CD1c-positive myeloid dendritic cell (primary cell): ENCODE results near the gene ARMH4.

ENCODE experiments used
- DNase-seq: peaks from one replicate; pipeline ENCODE4 v3.0.0-alpha.2; 2016; ENCODE audit errors: extremely low spot score

Gene ARMH4

DNA sequence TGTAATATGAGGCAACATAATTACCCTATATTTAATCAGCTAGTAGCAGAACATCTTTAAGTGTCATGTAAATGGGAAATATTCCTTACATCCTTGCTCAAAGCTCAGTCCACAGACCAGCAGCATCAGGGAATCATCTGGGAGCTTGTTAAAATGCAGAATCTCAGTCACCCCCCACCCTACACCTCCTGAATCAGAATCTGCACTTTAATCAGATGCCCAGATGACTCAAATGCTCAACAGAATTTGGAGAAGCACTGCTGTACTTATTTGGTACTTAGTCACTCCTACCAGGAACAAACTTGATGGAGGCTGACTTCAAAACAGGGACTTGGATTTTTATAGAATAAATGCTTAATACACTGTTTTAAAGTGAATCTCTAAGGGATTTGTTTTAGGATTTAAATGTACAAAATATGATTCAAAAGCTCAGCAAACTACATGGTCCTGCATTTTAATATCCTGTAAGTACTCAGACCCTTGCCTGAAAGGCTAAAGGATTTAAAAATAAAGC, 96.5 kb downstream of the ARMH4 start:
- no peak for DNase-seq

DNA sequence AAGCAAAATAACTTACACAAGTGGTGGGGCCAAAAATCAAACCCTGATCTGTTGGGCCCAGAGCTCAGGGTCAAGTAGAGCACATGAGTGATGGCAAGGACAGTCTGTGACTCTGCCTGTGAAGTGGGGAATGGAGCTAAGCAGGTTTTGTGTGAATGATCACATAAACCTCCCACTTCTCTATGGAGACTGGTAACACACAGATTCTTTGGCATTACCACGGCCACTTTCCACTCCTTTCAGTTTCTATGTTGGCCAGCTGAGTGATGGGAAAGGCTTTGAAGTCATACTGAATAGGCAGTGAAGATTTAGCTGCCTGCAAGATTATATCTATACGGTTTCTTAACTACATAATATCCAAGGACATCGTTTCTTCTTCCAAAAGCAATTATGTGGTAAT, 97.9 kb downstream of the ARMH4 start:
- no peak for DNase-seq

DNA sequence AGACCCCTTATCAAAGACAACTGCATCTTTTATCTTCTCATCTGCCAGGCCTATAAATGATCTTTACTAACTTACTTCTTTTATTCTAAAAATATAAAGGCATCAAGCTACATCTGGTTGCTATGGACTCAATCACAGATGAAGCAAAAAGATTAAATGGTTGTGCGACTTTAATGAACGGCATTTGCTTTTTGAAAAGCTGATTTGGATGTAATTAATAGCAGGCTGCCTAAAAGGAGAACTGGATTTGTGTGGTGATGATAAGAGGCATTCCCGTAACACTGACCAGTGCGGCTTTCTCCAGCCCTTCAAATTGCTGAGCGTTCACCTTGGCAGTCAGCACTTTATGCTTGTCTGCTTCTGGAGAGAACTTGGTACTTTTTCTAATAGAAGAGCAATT, 103.8 kb downstream of the ARMH4 start:
- no peak for DNase-seq

DNA sequence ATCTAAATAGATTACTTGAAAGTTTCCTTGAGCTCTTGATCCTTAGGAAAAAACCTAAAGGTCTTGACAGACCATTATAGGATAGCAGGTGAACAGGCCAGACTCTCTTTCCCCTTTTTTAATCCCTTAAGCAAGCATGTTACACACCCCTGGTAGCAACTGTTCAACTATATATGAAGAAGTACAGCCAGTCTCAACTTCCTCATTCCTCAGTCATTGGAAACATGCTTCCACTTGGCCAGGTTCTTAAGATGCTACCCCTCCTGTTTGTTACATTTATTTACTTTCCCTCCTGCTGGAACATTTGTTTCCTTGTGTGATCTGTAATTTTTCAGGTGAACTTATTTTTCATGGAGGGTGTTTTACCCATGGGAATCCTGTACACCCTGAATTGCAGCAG, 124.1 kb downstream of the ARMH4 start:
- DNase-seq, result no peak

DNA sequence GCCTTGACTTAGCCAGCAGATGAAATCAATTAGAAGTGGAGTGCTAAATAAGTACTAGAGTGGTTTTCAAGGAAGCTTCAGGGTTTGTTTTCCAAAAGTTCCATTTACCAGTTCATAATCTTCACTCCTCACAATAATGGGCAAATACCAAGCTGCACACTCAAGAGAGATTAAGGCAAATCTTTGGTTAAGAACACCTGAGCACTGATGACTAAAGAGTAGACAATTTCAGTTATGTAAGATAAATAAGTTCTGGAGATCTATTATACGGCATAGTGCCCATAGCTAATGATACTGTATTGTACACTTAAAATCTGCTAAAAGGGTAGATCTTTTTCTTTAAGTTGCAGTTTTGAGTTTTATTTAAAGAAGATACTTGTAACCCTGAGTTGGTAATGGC, 125.0 kb downstream of the ARMH4 start:
- no peak for DNase-seq

DNA sequence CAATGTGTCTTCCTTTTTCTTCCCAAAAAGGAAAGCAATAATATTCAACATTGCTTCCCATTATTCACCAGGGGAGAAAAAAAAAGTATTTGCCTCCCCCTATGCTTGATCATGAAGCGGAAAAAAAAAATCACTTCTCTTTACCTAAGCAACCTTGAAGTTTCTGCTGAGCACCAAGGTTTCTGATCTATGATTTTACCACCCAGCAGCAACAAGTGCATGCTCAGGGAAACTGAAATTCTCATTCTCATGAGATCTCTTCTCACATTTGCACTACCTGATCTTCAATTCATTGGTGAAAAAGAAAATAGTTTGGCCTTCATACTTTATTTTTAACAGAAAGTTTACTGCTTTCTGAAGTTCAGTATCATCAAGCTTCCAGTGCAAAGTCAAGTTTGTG, 125.8 kb downstream of the ARMH4 start:
- no peak for DNase-seq

DNA sequence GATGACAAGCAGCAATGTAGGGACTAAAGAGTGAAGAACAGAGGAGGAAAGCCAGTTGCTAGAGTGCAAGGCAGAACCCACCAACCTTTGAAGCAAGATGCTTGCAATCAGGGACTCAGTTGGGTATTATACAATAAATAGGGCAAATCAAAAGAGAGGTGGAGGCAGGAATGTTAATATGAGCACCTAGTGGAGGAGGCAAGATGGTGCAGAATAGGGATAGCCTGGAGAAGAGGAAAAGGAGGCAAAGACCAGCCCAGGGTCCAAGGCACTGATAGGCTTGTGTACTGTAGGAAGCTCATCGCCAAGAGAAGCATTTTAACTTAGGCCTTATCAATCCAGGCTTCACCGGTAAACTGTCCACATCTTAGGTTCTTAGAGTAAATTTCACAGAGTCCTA, 137.2 kb downstream of the ARMH4 start:
- no peak for DNase-seq

DNA sequence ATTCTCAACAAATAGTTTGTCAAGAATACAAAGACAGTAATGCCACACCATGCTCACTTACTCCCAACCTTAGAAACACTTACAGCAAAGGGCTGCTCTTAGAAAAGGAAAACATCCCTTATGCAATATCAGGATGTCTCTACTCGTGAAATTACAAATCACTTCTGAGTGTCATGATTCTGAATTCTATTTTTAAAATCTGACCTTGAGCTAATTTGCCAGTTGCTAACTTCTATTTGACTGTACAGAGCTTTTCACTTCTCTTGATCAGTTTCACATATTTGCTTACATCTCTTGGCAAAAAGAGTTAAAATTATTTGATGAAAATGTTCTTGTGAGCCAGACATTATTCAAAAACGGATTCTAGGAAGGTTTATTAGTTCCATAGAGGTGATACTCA, 149.4 kb downstream of the ARMH4 start:
- no peak for DNase-seq

DNA sequence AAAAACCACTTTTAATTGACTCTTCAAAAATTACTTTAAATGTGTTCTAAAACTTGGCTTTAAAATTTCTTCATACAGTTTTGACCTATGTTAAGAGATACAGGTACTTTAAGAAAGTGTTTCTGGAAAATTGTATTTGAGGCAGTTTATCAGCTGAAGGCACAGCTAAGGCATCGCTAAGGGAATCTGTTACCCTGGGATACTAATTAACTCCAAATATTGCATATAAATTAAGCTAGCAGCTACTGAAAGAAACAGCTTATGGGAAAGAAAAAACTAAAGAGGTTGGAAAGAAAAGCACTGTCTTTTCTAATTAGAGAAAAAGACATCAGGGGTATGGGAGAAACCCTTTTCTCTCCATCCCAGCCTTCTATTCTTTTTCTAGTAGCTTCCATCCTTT, 152.0 kb downstream of the ARMH4 start:
- DNase-seq, result no peak

DNA sequence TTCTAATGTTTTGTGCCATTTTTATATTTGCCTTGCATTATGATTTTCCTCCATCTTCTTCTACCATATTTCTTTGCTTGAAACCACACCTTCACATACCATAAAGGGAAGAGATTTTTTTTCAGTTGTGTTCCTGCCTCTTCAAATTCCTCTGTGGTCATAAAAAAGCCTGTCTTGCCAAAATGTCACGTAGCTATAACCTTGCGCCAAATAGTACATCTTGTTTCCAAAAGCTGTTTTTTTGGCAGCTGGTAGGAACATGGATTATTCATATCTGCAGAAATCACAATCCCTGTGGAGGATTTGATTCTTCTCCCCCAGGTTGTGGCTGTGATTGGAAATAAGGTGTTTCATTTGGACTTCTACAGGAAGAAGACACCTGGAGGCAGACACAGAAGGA, 152.5 kb downstream of the ARMH4 start:
- DNase-seq, result no peak

DNA sequence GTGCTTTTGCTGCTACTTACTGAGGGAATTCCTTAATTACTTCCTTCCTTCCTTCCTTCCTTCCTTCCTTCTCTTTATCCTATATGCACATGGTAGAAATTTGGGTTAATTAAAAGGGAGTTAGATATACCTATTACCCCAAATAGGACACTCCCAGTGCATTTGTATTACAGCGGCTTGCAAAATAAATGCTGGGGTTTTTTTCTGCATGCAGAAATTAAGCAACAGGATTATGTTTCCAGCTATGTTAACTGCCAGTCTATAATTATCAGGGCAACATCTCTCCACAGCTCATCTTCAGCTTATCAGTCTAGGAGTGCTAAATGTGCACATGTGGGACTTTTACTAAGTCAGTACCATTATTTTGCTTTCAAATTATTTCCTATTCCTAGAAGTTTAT, 153.2 kb downstream of the ARMH4 start:
- no peak for DNase-seq

DNA sequence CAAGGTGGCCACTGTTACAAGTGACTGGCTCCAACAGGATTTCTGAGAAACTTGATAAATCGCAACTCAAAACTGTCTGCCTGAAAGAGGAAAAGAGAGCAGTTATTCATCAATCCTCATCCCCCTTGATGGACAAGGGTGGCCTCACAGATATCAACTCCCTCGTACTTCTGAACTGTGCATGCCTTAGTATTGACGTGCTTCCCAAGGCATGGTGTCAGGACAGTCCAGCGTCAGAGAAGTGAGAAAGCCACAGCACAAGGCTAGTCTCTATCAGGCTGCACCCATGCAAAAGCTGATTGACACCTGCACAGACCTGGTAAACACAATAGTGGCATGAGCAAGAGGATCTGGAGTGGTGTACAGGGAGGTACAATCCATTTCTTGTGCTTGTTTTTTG, 160.7 kb downstream of the ARMH4 start:
- DNase-seq, result no peak

DNA sequence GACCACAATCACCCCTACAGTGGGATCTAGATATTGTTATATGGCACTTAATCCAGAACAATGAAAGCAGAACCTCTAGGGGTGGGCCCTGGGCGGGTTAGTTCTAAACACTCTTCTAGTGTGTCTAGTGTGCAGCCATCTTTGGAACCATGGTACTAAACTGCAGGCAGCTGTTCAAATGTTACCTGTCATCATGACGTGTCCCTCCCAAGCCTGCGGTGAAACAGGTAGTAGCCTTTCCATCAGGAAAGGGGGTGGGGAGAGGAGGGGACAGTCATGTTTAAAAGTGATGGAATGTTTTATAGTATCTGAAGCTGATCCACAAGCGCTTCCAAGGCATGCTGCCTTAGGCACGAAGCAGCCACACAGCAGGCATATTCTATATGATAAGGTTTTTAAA, 163.6 kb downstream of the ARMH4 start:
- no peak for DNase-seq

DNA sequence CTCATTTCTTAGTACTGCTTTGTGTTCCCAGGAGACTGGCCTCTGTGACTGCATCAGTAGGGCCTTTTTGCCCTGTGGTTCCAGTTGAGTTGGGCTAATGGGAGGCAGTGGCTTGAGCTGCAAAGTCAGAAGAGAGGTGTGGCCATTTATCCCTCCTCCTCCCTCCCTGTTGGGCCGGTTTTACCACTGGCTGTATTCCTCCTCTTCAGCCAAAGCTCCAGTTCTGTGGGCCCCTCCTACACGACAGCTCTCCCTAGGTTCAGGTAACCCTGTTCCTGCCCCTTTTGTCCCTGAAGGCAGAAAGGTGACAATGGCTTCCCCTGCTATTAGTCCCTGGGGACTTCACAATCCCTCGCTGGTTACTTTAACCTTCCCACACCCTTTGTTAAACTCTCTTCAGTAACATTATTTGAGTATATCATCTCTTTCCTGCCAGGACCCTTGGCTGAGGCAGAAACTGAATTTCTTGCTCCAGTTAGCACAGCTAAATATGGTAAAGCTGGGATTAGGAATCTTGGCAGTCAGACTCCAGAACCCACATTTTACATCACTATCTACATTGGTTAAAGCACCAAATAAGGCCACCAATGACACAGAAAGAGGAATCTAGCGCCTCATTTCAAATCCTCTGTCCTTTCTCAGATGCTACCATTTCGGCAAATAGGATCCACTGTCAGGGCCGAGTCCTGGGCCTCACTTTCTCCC, 164.3 kb downstream of the ARMH4 start:
- DNase-seq, result no peak

DNA sequence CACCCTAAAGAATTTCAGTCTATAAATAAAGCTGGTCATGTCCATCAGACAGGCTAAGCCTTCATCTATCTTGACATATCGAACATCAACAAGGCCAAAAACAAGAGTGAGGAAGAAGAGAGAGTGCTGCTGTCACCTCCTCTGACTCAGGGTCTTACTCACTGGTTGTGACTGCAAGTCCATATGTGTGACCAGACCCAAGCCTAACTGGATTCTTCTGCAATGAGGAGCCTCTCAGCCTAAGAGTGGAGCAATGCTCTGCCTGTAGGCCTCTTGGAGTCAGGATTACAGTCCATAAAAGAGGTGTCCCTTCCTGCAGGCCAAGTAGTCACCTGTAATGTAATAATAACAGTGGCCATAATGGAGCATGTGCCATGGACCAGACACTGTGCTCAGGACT, 165.0 kb downstream of the ARMH4 start:
- no peak for DNase-seq

DNA sequence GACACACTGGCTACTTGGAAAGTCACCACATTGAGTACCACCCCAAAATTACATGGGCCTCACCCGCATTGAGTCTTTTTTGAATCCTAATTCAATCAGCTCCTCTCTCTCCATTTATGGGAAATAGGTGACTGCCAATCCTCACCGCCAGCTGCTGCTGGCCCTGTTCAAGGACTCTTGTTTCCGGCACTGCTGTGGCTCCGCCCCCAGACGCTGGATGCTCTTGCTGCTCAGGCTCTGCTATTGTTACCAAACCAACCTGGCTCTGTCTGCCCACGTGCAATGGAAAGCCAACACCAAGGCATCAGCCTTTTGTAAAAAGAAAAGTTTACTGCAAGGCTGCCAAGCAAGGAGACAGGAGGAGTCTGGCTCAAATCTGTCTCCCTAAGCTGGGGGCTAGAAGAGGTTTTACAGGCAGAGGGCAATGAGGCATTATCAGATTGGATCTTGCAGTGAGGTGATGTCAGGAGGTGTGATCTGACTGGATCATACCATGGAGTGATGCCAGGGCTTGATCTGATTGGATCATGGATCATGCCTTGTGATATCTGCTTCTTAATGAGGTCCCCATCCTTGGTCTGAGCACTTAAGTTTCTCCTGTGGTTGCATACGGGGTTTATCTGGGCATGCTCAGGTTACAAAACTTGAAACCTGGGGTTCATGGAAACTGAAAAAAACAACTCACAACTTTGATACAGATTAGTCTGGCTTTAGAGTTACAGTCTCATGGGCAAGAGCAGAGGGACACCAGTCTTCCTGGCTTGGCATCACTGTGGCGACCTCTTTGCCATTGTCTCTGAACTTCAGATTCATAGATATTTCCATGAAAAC, 169.0 kb downstream of the ARMH4 start:
- no peak for DNase-seq

DNA sequence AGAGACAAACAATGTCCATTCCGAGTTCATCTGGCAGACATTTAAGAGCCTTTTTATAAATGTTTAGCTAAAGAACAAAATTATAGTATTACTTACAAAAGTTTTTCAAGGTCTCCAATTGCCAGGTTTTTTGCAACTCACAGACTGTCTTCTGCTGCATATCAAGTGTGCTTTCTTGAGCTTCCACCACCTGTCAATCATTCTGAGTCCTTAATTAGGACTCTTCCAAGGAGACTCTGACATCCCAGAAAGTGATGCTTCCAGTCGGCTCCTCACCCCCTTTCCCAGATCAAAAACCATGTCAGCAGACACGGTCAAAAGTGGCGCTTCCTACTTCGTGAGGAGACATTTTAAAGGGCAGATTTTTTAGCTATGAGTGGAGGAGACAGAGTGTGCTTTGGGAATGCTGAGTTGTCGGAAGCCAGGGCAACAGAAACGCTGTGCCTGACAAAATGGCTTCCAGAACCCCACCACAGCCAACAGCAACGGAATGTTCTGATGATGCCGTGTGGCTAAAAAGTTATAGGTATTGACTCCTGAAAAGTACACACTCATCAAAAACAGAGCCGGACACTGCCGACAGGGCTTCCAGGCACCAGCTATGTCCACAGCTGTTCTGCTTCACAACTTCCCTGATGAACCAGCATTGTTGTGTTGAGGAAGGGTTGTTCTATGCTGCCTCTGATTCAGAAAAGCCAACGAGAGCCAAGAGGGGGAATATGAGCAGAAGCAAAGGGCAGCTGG, 170.0 kb downstream of the ARMH4 start:
- DNase-seq, result no peak

DNA sequence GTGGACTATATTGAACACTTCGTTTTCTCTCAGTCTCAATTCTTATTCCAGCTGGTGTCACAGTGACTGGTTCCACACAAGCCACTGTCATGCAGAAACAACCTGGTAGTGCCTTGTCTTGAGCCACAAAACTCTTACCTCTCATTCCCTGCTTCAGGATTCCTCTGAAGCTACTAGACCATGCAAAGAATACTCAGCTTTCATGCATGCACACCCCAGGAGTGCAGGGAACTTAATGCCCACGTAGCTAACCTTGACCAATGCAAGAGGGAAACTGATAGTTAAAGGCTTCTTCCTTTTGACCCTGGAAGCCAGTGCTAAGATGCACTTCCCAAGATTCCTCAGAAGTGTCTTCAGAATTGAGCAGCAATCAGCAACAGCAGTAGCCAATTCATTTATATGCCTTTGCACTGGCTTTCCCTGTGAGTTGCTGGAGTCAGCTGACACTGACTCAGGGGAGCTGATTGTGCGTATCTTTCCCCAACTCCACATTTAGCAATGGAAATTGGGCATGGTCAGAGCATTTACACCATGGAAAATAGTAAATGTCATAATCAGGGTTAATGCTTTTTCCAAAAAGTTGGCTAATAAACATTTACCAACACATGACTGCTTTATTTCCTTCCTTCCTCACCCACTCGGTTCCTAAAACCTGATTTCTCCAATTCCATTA, 172.5 kb downstream of the ARMH4 start:
- no peak for DNase-seq

DNA sequence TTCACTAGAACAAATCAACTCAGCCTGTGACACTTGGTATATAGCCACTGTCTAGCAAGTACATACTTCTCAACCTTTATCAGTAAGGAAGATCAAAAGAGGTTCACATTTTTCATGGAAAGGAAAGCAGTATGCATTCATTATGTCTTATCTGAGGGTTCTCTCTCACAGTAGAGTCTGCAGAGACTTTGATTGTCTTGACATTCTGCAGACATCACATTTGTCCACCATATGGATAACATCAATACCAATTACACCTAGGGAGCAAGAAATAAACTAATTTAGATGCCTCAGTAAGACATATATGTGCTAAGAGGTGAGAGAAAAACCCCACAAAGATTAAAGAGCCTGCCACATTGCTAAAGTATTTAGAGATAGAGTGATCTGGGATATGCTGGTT, 175.3 kb downstream of the ARMH4 start:
- no peak for DNase-seq

DNA sequence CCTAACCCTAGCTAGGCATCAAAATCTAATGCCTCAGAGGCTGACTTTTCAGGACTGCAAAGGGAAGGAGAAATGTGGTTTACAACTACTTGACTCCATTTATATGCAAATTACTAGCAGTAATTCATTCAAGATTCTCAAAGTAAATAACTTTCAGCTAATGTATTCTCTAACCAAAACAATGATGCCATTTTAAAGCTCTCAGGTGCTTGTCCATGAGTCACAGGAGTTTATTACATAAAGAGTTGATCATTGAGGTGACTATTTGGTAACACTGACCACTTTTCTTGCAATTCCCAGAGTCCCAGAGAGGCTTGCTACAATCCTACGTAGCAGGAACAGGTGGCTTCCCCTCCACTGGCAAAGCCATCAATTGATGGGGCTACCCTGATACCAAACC, 177.1 kb downstream of the ARMH4 start:
- no peak for DNase-seq

DNA sequence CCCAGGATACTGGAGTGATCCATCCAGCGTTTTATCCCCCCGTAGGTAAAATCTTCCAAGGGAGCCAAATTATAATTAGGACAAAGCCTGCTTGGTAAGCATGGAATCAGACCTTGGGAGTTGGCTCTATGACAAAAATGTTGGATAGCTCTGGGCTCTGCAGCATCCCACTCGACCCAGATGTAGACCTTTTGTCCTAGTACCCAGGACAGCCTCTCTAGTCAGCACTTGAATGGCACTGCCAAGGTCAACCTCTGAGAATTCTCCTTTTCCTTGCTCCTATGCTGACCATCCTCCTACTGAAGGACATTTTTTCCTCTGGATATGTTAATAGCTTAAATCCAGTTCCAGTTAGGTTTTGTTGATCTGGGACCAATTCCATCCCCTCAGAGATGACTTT, 181.4 kb downstream of the ARMH4 start:
- DNase-seq, result no peak

DNA sequence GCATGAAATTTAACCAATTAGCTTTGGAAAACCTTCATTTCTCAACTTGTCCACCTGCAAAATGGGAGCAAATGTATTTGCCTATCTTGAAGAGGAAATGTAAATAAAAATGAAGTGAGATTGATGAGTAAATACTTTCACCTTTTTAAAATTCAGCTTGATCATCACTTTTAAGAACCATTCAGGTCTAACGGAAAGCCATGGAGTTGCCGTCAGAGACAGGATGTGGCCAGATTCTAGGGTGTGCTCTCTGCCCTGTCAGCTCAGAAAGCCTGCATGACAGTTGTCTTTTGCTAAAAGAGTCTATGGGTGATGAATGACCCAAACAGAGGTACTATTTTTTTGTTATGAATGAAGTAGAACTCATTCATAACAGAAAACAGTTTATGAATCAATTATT, 181.8 kb downstream of the ARMH4 start:
- DNase-seq, result no peak
